GM12892 (cell line): ENCODE results near the gene SOX1.

Source experiments
- POLR2A ChIP-seq: IDR thresholded peaks from 2 replicates; pipeline ENCODE4 v1.6.1; 2011; ENCODE audit warnings: low read depth, low read length, control low read depth
- POLR2AphosphoS5 ChIP-seq: IDR thresholded peaks from 2 replicates; pipeline ENCODE4 v1.6.1; 2011; ENCODE audit warnings: low read depth, low read length, control low read depth
- TAF1 ChIP-seq: IDR thresholded peaks from 2 replicates; pipeline ENCODE4 v1.6.1; 2011; ENCODE audit warnings: low read depth, mild to moderate bottlenecking, control low read depth, low read length, borderline replicate concordance

DNA sequence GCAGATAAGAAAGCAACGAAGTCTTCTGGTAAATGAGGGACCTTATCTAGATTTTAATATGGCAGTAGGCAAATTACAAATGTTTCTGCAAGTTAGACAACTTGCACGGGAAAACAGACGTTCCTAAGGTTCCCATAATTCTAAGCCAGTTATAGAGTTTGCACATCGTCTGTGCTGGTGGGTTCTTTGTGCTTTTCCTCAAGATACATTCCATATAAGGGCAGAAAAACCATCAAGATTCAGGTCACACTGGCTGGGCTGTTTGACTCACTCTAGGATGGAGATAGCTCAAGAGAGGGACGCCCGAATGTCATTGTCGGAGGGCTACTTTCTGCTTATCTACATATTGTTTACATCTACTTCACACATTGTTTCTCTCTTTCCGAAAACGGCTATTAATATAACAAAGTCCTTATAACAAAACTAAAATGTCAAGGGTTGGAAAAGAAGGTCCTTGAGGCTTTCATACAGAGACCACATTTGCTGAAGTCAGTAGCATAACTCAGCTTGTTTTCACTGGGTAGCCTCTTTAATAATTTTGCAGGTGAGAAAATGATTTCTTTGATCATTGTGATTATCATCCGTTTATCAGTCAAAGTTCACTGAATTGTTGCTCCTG lies 44.4 kb downstream of the SOX1 start:
- TF ChIP-seq POLR2A (no peak), POLR2AphosphoS5 (no peak), TAF1 (no peak)
